Naive thymus-derived CD4-positive, alpha-beta T cell (primary cell): ENCODE measurements around the gene S100A9. TPM values are rescaled to one million over a fixed set of nuclear protein-coding genes. Genes with fewer than 3 reads are reported as not detected.
"Not testable (repeated sequence)": the region's sequence is repeated elsewhere in the genome, so short reads cannot be mapped to it uniquely, and the experiment has no call there.

Source experiments
- ATAC-seq: fragments of 150-1000 bp; cut with Tn5 transposase; 2 replicates; pipeline ENCODE4 v1.10.0; 2021; ENCODE audit warnings: mild to moderate bottlenecking, moderate library complexity
- CTCF ChIA-PET: fragments of 350-600 bp; sonication (Branson Sonifier 250); formaldehyde crosslinking; loops from one replicate; lab custom pipeline; 2021; ENCODE audit warnings: antibody characterized with exemption; lab: Charles Lee
- POLR2A ChIA-PET: fragments of 350-600 bp; sonication (Branson Sonifier 250); formaldehyde crosslinking; loops from one replicate; lab custom pipeline; 2021; ENCODE audit warnings: antibody characterized with exemption, inconsistent platforms; lab: Charles Lee
- DNase-seq, 9 donors: peaks; one replicate each; pipeline versions ENCODE4 v3.0.0 to v3.0.0-alpha.2; 2020 to 2022; ENCODE audit warnings: mixed read lengths in 1 of 9
- H3K27ac ChIP-seq: one replicate; pipeline ENCODE4 v1.7.0; 2013; ENCODE audit warnings: mild to moderate bottlenecking, low read depth, low read length, moderate library complexity
- H3K27me3 ChIP-seq, 2 donors: one replicate each; pipeline ENCODE4 v1.7.0; 2013; ENCODE audit warnings: low read length in 2 of 2, mild to moderate bottlenecking in 2 of 2, moderate library complexity in 2 of 2; ENCODE audit not compliant: control insufficient read depth in 2 of 2, insufficient read depth in 2 of 2
- H3K36me3 ChIP-seq, 3 experiments: 1 replicate in 2 of 3; 2 replicates in 1 of 3; pipeline ENCODE4 v1.7.0; 2013; ENCODE audit warnings: low read length in 3 of 3, mild to moderate bottlenecking in 3 of 3, moderate library complexity in 1 of 3; ENCODE audit not compliant: insufficient read depth in 3 of 3, control insufficient read depth in 2 of 3
- H3K4me1 ChIP-seq, 2 donors: one replicate each; pipeline ENCODE4 v1.7.0; 2013; ENCODE audit warnings: low read length in 2 of 2, mild to moderate bottlenecking in 2 of 2, moderate library complexity in 1 of 2; ENCODE audit not compliant: control insufficient read depth in 2 of 2, insufficient read depth in 2 of 2
- H3K4me3 ChIP-seq: 2 replicates; pipeline ENCODE4 v1.7.0; 2013; ENCODE audit warnings: mild to moderate bottlenecking, low read length
- H3K9me3 ChIP-seq, 3 experiments: 1 replicate in 2 of 3; 2 replicates in 1 of 3; pipeline ENCODE4 v1.7.0; 2013; ENCODE audit warnings: low read length in 3 of 3; ENCODE audit not compliant: control insufficient read depth in 2 of 3
- H3K27ac Mint-ChIP-seq, 9 donors: one replicate each; pipeline ENCODE4 v1.8.0; 2020 to 2022; ENCODE audit warnings: mixed read lengths in 9 of 9, mild to moderate bottlenecking in 8 of 9, moderate library complexity in 5 of 9, inconsistent platforms in 2 of 9
- H3K27me3 Mint-ChIP-seq, 5 donors: one replicate each; pipeline ENCODE4 v1.8.0; 2021 to 2022; ENCODE audit warnings: mixed read lengths in 5 of 5, mild to moderate bottlenecking in 1 of 5
- H3K36me3 Mint-ChIP-seq, 5 donors: one replicate each; pipeline ENCODE4 v1.8.0; 2020 to 2022; ENCODE audit warnings: mixed read lengths in 5 of 5, mild to moderate bottlenecking in 3 of 5, inconsistent platforms in 1 of 5
- H3K4me1 Mint-ChIP-seq, 7 donors: one replicate each; pipeline ENCODE4 v1.8.0; 2020 to 2022; ENCODE audit warnings: mixed read lengths in 7 of 7, mild to moderate bottlenecking in 3 of 7, inconsistent platforms in 1 of 7
- H3K4me3 Mint-ChIP-seq, 10 donors: one replicate each; pipeline ENCODE4 v1.8.0; 2020 to 2022; ENCODE audit warnings: mild to moderate bottlenecking in 10 of 10, mixed read lengths in 10 of 10, moderate library complexity in 6 of 10, inconsistent platforms in 2 of 10
- H3K9me3 Mint-ChIP-seq, 11 donors: one replicate each; pipeline ENCODE4 v1.8.0; 2020 to 2022; ENCODE audit warnings: mixed read lengths in 11 of 11, mild to moderate bottlenecking in 4 of 11, inconsistent platforms in 1 of 11, moderate library complexity in 1 of 11
- intact Hi-C, 2 donors: fragments of 100-400 bp; cut with micrococcal nuclease; formaldehyde crosslinking; loops; one replicate each; pipeline ENCODE4 v1.15.1; 2023
- polyA plus RNA-seq, 2 donors: library from polyadenylated mRNA; unstranded; fragments of 300-500 nt; fragmentation: Illumina TruSeq; gene quantifications; one replicate each; pipeline ENCODE4 v1.2.3, GENCODE V29; 2021
- total RNA-seq, 6 experiments: library from RNA in 5 of 6; stranded (reverse) in 5 of 6; gene quantifications; 1 replicate in 5 of 6; 2 replicates in 1 of 6; pipeline ENCODE4 v1.2.3 and lab custom pipeline; 2021 to 2026

S100A9 gene
- total and polyA plus RNA-seq, 7 experiments from 2014 or later: 8.3 to 2,269 (median 16.1) TPM; not detected in 1

DNA sequence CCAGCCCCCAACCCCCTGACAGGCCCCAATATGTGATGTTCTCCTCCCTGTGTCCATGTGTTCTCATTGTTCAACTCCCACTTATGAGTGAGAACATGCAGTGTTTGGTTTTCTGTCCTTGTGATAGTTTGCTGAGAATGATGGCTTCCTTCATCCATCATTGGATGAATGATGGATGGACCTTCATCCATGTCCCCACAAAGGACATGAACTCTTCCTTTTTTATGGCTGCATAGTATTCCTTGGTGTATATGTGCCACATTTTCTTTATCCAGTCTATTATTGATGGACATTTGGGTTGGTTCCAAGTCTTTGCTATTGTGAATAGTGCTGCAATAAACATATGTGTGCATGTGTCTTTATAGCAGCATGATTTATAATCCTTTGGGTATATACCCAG, 43.3 kb upstream of the S100A9 start:
- H3K9me3 ChIP-seq, H3K27me3 ChIP-seq, CTCF ChIA-PET: not testable (repeated sequence)

DNA sequence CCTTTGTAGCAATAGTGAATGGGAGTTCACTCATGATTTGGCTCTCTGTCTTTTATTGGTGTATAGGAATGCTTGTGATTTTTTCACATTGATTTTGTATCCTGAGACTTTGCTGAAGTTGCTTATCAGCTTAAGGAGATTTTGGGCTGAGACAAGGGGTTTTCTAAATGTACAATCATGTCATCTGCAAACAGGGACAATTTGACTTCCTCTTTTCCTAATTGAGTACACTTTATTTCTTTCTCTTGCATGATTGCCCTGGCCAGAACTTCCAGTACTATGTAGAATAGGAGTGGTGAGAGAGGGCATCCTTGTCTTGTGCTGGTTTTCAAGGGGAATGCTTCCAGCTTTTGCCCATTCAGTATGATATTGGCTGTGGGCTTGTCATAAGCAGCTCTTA, 41.6 kb upstream of the S100A9 start:
- ATAC-seq, H3K4me3 ChIP-seq, H3K36me3 Mint-ChIP-seq, CTCF ChIA-PET, H3K9me3 ChIP-seq, H3K27ac Mint-ChIP-seq, DNase-seq, H3K27ac ChIP-seq, H3K4me1 ChIP-seq, H3K36me3 ChIP-seq, H3K4me1 Mint-ChIP-seq, POLR2A ChIA-PET, H3K4me3 Mint-ChIP-seq, H3K27me3 ChIP-seq, intact Hi-C loops: not testable (repeated sequence)
- H3K9me3 Mint-ChIP-seq: peaks cover 0 to 15% (median 3%) of the 10 kb centered on the region in 11 donors
- peaks cover 10 to 33% (median 23%) of the 10 kb centered on the region in 5 donors for H3K27me3 Mint-ChIP-seq

More for the DNA sequence above, 43.3 kb upstream of the S100A9 start:
- POLR2A ChIA-PET, H3K27ac Mint-ChIP-seq, H3K4me3 ChIP-seq, H3K4me1 ChIP-seq, H3K9me3 Mint-ChIP-seq, H3K4me3 Mint-ChIP-seq, H3K36me3 Mint-ChIP-seq, DNase-seq, H3K27ac ChIP-seq, H3K4me1 Mint-ChIP-seq, intact Hi-C loops, ATAC-seq, H3K36me3 ChIP-seq: not testable (repeated sequence)
- peaks cover 10 to 26% (median 22%) of the 10 kb centered on the region in 5 donors for H3K27me3 Mint-ChIP-seq

DNA sequence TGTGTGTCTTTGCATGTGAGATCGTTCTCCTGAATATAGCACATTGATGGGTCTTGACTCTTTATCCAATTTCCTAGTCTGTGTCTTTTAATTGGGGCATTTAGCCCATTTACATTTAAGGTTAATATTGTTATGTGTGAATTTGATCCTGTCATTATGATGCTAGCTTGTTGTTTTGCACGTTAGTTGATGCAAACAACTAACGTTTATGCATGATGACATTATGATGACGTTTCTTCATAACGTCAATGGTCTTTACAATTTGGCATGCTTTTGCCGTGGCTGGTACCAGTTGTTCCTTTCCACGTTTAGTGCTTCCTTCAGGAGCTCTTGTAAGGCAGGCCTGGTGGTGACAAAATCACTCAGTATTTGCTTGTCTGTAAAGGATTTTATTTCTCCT, 39.5 kb upstream of the S100A9 start:
- H3K4me3 ChIP-seq, ATAC-seq, H3K27ac Mint-ChIP-seq, DNase-seq, H3K9me3 ChIP-seq, H3K4me1 ChIP-seq, POLR2A ChIA-PET, intact Hi-C loops, H3K36me3 Mint-ChIP-seq, CTCF ChIA-PET, H3K27me3 ChIP-seq, H3K4me3 Mint-ChIP-seq, H3K36me3 ChIP-seq, H3K27ac ChIP-seq, H3K4me1 Mint-ChIP-seq: not testable (repeated sequence)
- Mint-ChIP-seq H3K9me3 (peaks cover 0 to 34% (median 17%) of the 10 kb centered on the region in 11 donors), H3K27me3 (peaks cover 20 to 42% (median 27%) of the 10 kb centered on the region in 5 donors)

DNA sequence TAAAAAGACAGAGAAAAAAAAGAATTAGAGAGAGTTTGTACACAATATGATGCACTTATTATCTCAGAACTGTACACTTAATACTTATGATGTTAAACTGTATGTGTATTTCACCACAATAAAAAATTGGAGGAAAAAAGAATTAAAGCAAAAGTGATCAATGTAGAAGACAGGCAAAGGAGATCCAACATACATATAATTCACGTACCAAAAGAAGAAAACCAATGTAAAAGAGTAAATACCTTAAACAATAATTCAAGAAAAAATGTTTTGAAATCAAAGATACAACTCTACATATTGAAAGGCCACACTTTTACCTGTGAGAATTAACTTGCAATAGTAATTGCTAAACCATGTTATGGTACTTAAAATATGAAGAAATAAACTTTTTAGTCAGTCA, 35.1 kb upstream of the S100A9 start:
- CTCF ChIA-PET: no interaction called here
- peaks cover 0 to 5% (median 4%) of the 10 kb centered on the region in 3 experiments for H3K9me3 ChIP-seq
- Mint-ChIP-seq H3K27me3 (peaks cover 5 to 42% (median 24%) of the 10 kb centered on the region in 5 donors), H3K27ac (no peak overlapping the region), H3K36me3 (peaks cover 0 to 7% (median 3%) of the 10 kb centered on the region in 5 donors), H3K9me3 (peaks cover 0 to 54% (median 25%) of the 10 kb centered on the region in 11 donors), H3K4me1 (no peaks in the 10 kb centered on the region), H3K4me3 (no peak overlapping the region)
- no peak overlapping the region for H3K4me3 ChIP-seq
- intact Hi-C loops: no loop called here
- H3K27ac ChIP-seq: no peak overlapping the region
- POLR2A ChIA-PET: no interaction called here
- H3K36me3 ChIP-seq: no peaks in the 10 kb centered on the region
- H3K4me1 ChIP-seq: no peaks in the 10 kb centered on the region
- DNase-seq (no peak), ATAC-seq (no peak)
- H3K27me3 ChIP-seq: no peaks in the 10 kb centered on the region

DNA sequence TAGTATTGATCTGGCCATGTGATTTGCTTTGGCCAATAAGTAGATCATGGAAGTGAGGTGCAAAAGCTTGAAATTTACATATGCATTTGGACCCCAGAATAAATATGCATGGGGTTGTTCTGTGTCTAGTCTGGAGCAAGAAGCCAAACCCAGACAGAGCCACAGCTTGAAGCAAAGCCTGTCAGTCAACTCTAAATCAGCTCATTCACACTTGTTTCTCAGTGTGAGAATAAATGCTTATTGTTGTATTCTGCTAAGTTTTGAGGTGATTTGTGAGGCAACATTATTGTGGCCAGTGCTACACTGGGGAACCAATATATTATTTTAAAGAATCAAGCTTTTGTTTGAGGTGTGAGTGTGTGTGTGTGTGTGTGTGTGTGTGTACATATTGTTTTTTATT, 32.7 kb upstream of the S100A9 start:
- DNase-seq (no peak), ATAC-seq (no peak)
- peaks cover 9 to 43% (median 18%) of the 10 kb centered on the region in 5 donors for H3K27me3 Mint-ChIP-seq
- Histone ChIP-seq H3K36me3 (no peaks in the 10 kb centered on the region), H3K9me3 (peaks cover 0 to 8% (median 4%) of the 10 kb centered on the region in 3 experiments), H3K27ac (no peak overlapping the region), H3K27me3 (no peaks in the 10 kb centered on the region), H3K4me1 (no peaks in the 10 kb centered on the region), H3K4me3 (no peak overlapping the region)
- peaks cover 0 to 77% (median 39%) of the 10 kb centered on the region in 11 donors for H3K9me3 Mint-ChIP-seq
- no peak overlapping the region for H3K27ac Mint-ChIP-seq
- CTCF ChIA-PET: interaction anchor here (0.6 kb wide), 1 partner anchor 125 kb away, joined by 4 read pairs; no protein-coding TSS in a partner anchor
- H3K4me1 Mint-ChIP-seq: no peaks in the 10 kb centered on the region
- H3K36me3 Mint-ChIP-seq: peaks cover 0 to 12% (median 4%) of the 10 kb centered on the region in 5 donors
- POLR2A ChIA-PET: no interaction called here
- no peak overlapping the region for H3K4me3 Mint-ChIP-seq
- intact Hi-C loops: no loop called here

DNA sequence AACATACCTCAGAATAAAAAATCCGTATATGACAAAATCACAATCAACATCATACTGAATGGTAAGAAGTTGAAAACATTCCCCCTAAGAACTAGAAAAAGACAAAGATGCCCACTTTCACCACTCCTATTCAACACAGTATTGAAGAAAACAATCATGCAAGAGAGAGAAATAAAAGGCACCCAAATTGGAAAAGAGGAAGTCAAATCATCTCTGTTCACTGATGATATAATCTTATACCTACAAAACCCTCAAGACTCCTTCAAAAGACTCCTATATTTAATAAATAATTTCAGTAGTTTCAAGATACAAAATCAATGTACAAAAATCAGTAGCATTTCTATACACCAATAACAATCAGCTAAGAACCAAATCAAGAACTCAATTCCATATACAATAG, 23.8 kb upstream of the S100A9 start:
- Histone ChIP-seq H3K4me1 (no peaks in the 10 kb centered on the region), H3K36me3 (no peaks in the 10 kb centered on the region), H3K4me3 (no peak overlapping the region), H3K9me3 (peaks cover 0 to 14% (median 0%) of the 10 kb centered on the region in 3 experiments), H3K27ac (no peak overlapping the region), H3K27me3 (no peaks in the 10 kb centered on the region)
- Mint-ChIP-seq H3K27ac (no peak overlapping the region), H3K9me3 (peaks cover 4 to 39% (median 17%) of the 10 kb centered on the region in 11 donors), H3K4me3 (no peak overlapping the region), H3K36me3 (peaks cover 0 to 11% (median 4%) of the 10 kb centered on the region in 5 donors), H3K4me1 (peaks cover 0 to 12% (median 4%) of the 10 kb centered on the region in 7 donors), H3K27me3 (peaks cover 0 to 41% (median 5%) of the 10 kb centered on the region in 5 donors)
- intact Hi-C loops: loop anchor here in 1 of 2 donors (10.0 kb wide), 1 partner anchor 241 kb away; no protein-coding TSS in a partner anchor
- no peak for DNase-seq
- ATAC-seq: no peak
- ChIA-PET CTCF (no interaction called here), POLR2A (no interaction called here)

DNA sequence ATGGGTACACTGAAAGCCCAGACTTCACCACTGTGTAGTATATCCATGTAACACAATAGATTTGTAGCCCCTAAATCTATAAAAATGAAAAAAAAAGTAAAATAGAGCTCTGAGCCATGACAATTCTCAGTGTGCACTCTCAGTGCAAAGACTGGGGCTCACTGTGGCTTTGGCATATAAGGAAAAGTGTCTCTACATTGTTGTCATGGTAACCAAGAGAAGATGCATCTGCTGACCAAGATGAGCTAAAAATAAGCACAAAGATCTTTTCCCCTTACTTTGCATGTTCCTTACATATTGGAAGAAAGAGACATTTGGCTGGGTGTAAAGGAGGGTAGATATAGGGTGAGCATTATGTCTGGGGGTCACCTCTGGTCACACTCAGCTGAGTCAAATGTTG, 21.0 kb upstream of the S100A9 start:
- Histone ChIP-seq H3K4me1 (peaks cover 0 to 10% of the 10 kb centered on the region in 2 donors), H3K4me3 (no peak overlapping the region), H3K27me3 (no peaks in the 10 kb centered on the region), H3K9me3 (peaks cover 0 to 4% (median 0%) of the 10 kb centered on the region in 3 experiments), H3K36me3 (no peaks in the 10 kb centered on the region), H3K27ac (no peak overlapping the region)
- ATAC-seq (no peak), DNase-seq (no peak)
- H3K4me3 Mint-ChIP-seq: no peak overlapping the region
- H3K4me1 Mint-ChIP-seq: peaks cover 10 to 27% (median 26%) of the 10 kb centered on the region in 7 donors
- no peak overlapping the region for H3K27ac Mint-ChIP-seq
- intact Hi-C loops: loop anchor here in 1 of 2 donors (10.0 kb wide), 1 partner anchor 238 kb away; no protein-coding TSS in a partner anchor
- ChIA-PET CTCF (interaction anchor here (0.9 kb wide), 1 partner anchor 17 kb away, joined by 4 read pairs; no protein-coding TSS in a partner anchor), POLR2A (no interaction called here)
- peaks cover 0 to 17% (median 6%) of the 10 kb centered on the region in 11 donors for H3K9me3 Mint-ChIP-seq
- peaks cover 0 to 39% (median 6%) of the 10 kb centered on the region in 5 donors for H3K27me3 Mint-ChIP-seq
- H3K36me3 Mint-ChIP-seq: peaks cover 0 to 11% (median 0%) of the 10 kb centered on the region in 5 donors
